Neuronal stem cell (in vitro differentiated cells): ENCODE data around the gene USP15.

Experiments
- DNase-seq: peaks from one replicate; pipeline ENCODE4 v3.0.0-alpha.2; 2013; ENCODE audit warnings: low spot score
- H2AFZ ChIP-seq: one replicate; pipeline ENCODE4 v1.6.1; 2013; ENCODE audit warnings: mild to moderate bottlenecking, low read length, inconsistent platforms
- H2AK5ac ChIP-seq: 2 replicates; pipeline ENCODE4 v1.6.1; 2013; ENCODE audit warnings: low read depth, mild to moderate bottlenecking, inconsistent platforms, low read length, moderate library complexity, mixed read lengths
- H2BK120ac ChIP-seq: 2 replicates; pipeline ENCODE4 v1.6.1; 2013; ENCODE audit warnings: low read depth, mild to moderate bottlenecking, inconsistent platforms, low read length, moderate library complexity, mixed read lengths
- H2BK12ac ChIP-seq: one replicate; pipeline ENCODE4 v1.6.1; 2013; ENCODE audit warnings: low read length, inconsistent platforms
- H2BK15ac ChIP-seq: 2 replicates; pipeline ENCODE4 v1.6.1; 2013; ENCODE audit warnings: mild to moderate bottlenecking, low read length, inconsistent platforms, mixed read lengths
- H2BK5ac ChIP-seq: one replicate; pipeline ENCODE4 v1.6.1; 2013; ENCODE audit warnings: inconsistent platforms, mild to moderate bottlenecking, low read length, moderate library complexity
- H3K14ac ChIP-seq: one replicate; pipeline ENCODE4 v1.6.1; 2013; ENCODE audit warnings: low read length, inconsistent platforms
- H3K18ac ChIP-seq: 2 replicates; pipeline ENCODE4 v1.6.1; 2013; ENCODE audit warnings: low read length, inconsistent platforms
- H3K23ac ChIP-seq: 2 replicates; pipeline ENCODE4 v1.6.1; 2013; ENCODE audit warnings: low read depth, mild to moderate bottlenecking, mixed read lengths, low read length, inconsistent platforms; ENCODE audit not compliant: poor library complexity
- H3K27ac ChIP-seq: replicated peaks from 3 replicates; pipeline ENCODE4 v1.5.1; 2013; ENCODE audit warnings: low read length, inconsistent platforms
- H3K27me3 ChIP-seq, 3 experiments: 2 replicates each; pipeline ENCODE4 v1.6.1; 2013; ENCODE audit warnings: low read length in 3 of 3, mild to moderate bottlenecking in 2 of 3, inconsistent platforms in 1 of 3, low read depth in 1 of 3, mixed read lengths in 1 of 3, moderate library complexity in 1 of 3; ENCODE audit not compliant: control insufficient read depth in 3 of 3, insufficient read depth in 3 of 3
- H3K36me3 ChIP-seq, 2 donors: replicated peaks in 1 of 2; 2 replicates each; pipeline ENCODE4 v1.6.1; 2013; ENCODE audit warnings: low read length in 2 of 2; ENCODE audit not compliant: control insufficient read depth in 2 of 2, insufficient read depth in 2 of 2
- H3K4ac ChIP-seq: 2 replicates; pipeline ENCODE4 v1.6.1; 2013; ENCODE audit warnings: inconsistent platforms, mild to moderate bottlenecking, low read length, moderate library complexity
- H3K4me1 ChIP-seq, 2 donors: 1 replicate in 1 of 2; 2 replicates in 1 of 2; pipeline ENCODE4 v1.6.1; 2013; ENCODE audit warnings: low read length in 2 of 2, low read depth in 1 of 2; ENCODE audit not compliant: control insufficient read depth in 2 of 2, insufficient read depth in 1 of 2
- H3K4me2 ChIP-seq: one replicate; pipeline ENCODE4 v1.6.1; 2013; ENCODE audit warnings: mild to moderate bottlenecking, low read length, inconsistent platforms; ENCODE audit not compliant: insufficient read depth, poor library complexity, severe bottlenecking
- H3K4me3 ChIP-seq, 2 donors: 2 replicates each; pipeline ENCODE4 v1.5.1; 2013; ENCODE audit warnings: low read length in 2 of 2, mild to moderate bottlenecking in 2 of 2, inconsistent platforms in 1 of 2, moderate library complexity in 1 of 2
- H3K79me1 ChIP-seq: one replicate; pipeline ENCODE4 v1.6.1; 2013; ENCODE audit warnings: low read depth, mild to moderate bottlenecking, inconsistent platforms, low read length, moderate library complexity
- H3K9ac ChIP-seq: one replicate; pipeline ENCODE4 v1.6.1; 2013; ENCODE audit warnings: mild to moderate bottlenecking, low read depth, low read length, inconsistent platforms; ENCODE audit not compliant: poor library complexity
- H3K9me3 ChIP-seq, 2 donors: replicated peaks in 1 of 2; 2 replicates each; pipeline versions ENCODE3 to v1.6.1; 2013; ENCODE audit warnings: low read length in 2 of 2, mild to moderate bottlenecking in 2 of 2, inconsistent platforms in 1 of 2, low read depth in 1 of 2, mixed read lengths in 1 of 2, moderate library complexity in 1 of 2; ENCODE audit not compliant: control insufficient read depth in 2 of 2, insufficient read depth in 1 of 2
- H4K8ac ChIP-seq: one replicate; pipeline ENCODE4 v1.6.1; 2013; ENCODE audit warnings: low read depth, mild to moderate bottlenecking, inconsistent platforms, low read length, moderate library complexity
- H4K91ac ChIP-seq: one replicate; pipeline ENCODE4 v1.6.1; 2013; ENCODE audit warnings: low read length, low read depth, mild to moderate bottlenecking, inconsistent platforms; ENCODE audit not compliant: poor library complexity
- WGBS, 2 donors: extraction: QIAGEN DNeasy Blood & Tissue Kit; methylation state at CpG; one replicate each; pipeline ENCODE4 v1.1.7; 2013; ENCODE audit warnings: missing lambda C conversion rate in 2 of 2, mixed read lengths in 1 of 2; ENCODE audit not compliant: insufficient read length in 2 of 2, insufficient replicate concordance in 1 of 2; ENCODE audit errors: extremely low coverage in 2 of 2; 5-methylcytosine and 5-hydroxymethylcytosine counted together

The USP15 gene

DNA sequence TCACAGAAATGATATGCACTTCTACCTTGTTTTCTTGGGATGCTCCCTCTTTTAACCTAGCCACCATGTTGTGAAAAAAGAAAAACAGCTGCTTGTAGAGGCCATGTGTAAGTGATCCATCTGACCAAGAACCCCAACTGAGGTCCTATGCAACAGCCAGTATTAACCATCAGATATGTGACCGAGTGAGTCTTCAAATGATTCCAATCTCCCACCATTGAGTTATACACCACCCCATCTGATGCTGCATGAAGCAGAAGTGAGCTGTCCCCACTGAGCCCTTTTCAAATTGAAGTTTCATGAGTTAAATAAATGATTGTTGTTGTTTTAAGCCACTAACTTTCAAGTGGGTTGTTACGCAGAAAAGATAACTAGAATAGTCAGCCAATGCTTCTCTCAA, 20.6 kb upstream of the USP15 start:
- Histone ChIP-seq H2BK15ac (no peak overlapping the region), H2AFZ (no peak overlapping the region), H3K4me3 (no peak overlapping the region), H3K4me1 (no peaks in the 10 kb centered on the region), H2AK5ac (no peak overlapping the region), H3K4me2 (no peak overlapping the region), H4K8ac (no peak overlapping the region), H3K27me3 (no peaks in the 10 kb centered on the region), H2BK120ac (no peak overlapping the region), H2BK5ac (no peak overlapping the region), H3K9ac (no peak overlapping the region), H3K9me3 (peaks cover 0 to 3% of the 10 kb centered on the region in 2 donors), H3K23ac (no peak overlapping the region), H3K79me1 (no peaks in the 10 kb centered on the region), H3K14ac (no peak overlapping the region), H3K27ac (no peak overlapping the region), H3K4ac (no peak overlapping the region), H4K91ac (no peak overlapping the region), H2BK12ac (no peak overlapping the region), H3K18ac (no peak overlapping the region), H3K36me3 (no peaks in the 10 kb centered on the region)
- no peak for DNase-seq
- WGBS, 2 donors, result no CpG with 5 or more reads among the region's 2 CpGs

- no peak overlapping the region for H2AK5ac ChIP-seq
These were observed 12.7 kb upstream of the USP15 start for GRCh38 chr12:62247281-62248045.

GRCh38 chr12:62248873-62249272, 11.3 kb upstream of the USP15 start:
- no peaks in the 10 kb centered on the region for H3K27me3 ChIP-seq
- H3K9ac ChIP-seq, result no peak overlapping the region
- no peak overlapping the region for H2AFZ ChIP-seq
- no peak overlapping the region for H3K23ac ChIP-seq
- no peak overlapping the region for H2BK12ac ChIP-seq
- DNase-seq, result no peak
- no peaks in the 10 kb centered on the region for H3K9me3 ChIP-seq
- no peak overlapping the region for H4K8ac ChIP-seq
- H3K4ac ChIP-seq, result no peak overlapping the region
- H3K18ac ChIP-seq, result no peak overlapping the region
- H2BK15ac ChIP-seq, result no peak overlapping the region
- H3K4me3 ChIP-seq, result no peak overlapping the region
- no peak overlapping the region for H3K27ac ChIP-seq
- WGBS, 2 donors, result no CpG with 5 or more reads among the region's 1 CpG
- H3K36me3 ChIP-seq, result no peaks in the 10 kb centered on the region
- no peak overlapping the region for H4K91ac ChIP-seq
- no peak overlapping the region for H2BK5ac ChIP-seq
- H3K14ac ChIP-seq, result no peak overlapping the region
- no peak overlapping the region for H2AK5ac ChIP-seq
- no peak overlapping the region for H2BK120ac ChIP-seq
- no peaks in the 10 kb centered on the region for H3K4me1 ChIP-seq
- H3K4me2 ChIP-seq, result no peak overlapping the region
- no peaks in the 10 kb centered on the region for H3K79me1 ChIP-seq

More at GRCh38 chr12:62247281-62248045, 12.7 kb upstream of the USP15 start:
- Histone ChIP-seq H3K14ac (no peak overlapping the region), H3K79me1 (no peaks in the 10 kb centered on the region), H4K8ac (no peak overlapping the region), H3K18ac (no peak overlapping the region), H3K9me3 (no peaks in the 10 kb centered on the region), H3K4me2 (no peak overlapping the region), H3K9ac (no peak overlapping the region), H3K4ac (no peak overlapping the region), H4K91ac (no peak overlapping the region), H3K4me3 (no peak overlapping the region), H2AFZ (no peak overlapping the region), H3K23ac (no peak overlapping the region), H3K27ac (no peak overlapping the region), H2BK12ac (no peak overlapping the region), H3K4me1 (no peaks in the 10 kb centered on the region), H2BK15ac (no peak overlapping the region), H2BK5ac (no peak overlapping the region), H3K27me3 (no peaks in the 10 kb centered on the region), H3K36me3 (no peaks in the 10 kb centered on the region), H2BK120ac (no peak overlapping the region)
- DNase-seq, result no peak
- no CpG with 5 or more reads among the region's 3 CpGs for WGBS, 2 donors

DNA sequence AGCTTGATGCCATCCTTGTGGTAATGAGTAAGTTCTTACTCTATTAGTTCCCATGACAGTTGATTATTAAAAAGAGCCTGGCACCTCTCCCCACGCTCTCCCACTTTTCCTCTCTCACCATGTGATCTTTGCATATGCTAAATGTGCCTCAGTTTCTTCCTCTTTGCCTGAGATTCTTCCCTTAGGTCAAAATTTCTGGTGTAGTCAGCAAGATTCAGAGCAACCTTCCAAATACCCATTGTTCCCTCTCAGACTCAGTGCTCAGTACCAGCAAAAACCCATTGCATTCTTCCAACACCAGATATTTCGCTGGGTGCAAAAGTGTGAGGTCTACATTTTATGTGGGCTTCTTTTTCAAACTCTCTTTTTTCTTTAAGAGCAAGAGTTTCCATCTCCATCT, 10.8 kb upstream of the USP15 start:
- H3K79me1 ChIP-seq, result no peaks in the 10 kb centered on the region
- H3K4me3 ChIP-seq, result no peak overlapping the region
- H2AFZ ChIP-seq, result no peak overlapping the region
- no peaks in the 10 kb centered on the region for H3K9me3 ChIP-seq
- H3K9ac ChIP-seq, result no peak overlapping the region
- H3K18ac ChIP-seq, result no peak overlapping the region
- no peak overlapping the region for H3K23ac ChIP-seq
- H3K4ac ChIP-seq, result no peak overlapping the region
- no peak for DNase-seq
- no peak overlapping the region for H3K4me2 ChIP-seq
- H2BK120ac ChIP-seq, result no peak overlapping the region
- no peak overlapping the region for H2AK5ac ChIP-seq
- no peak overlapping the region for H2BK5ac ChIP-seq
- H3K14ac ChIP-seq, result no peak overlapping the region
- no peaks in the 10 kb centered on the region for H3K4me1 ChIP-seq
- no CpG with 5 or more reads among the region's 2 CpGs for WGBS, 2 donors
- H2BK12ac ChIP-seq, result no peak overlapping the region
- no peak overlapping the region for H4K8ac ChIP-seq
- no peak overlapping the region for H4K91ac ChIP-seq
- H2BK15ac ChIP-seq, result no peak overlapping the region
- H3K27me3 ChIP-seq, result no peaks in the 10 kb centered on the region
- no peak overlapping the region for H3K27ac ChIP-seq
- no peaks in the 10 kb centered on the region for H3K36me3 ChIP-seq
